22Rv1 (cell line): ENCODE data around the gene ZCCHC2.

ENCODE experiments used
- H3K27ac ChIP-seq: fragments of 450-650 bp; 2 replicates; pipeline ENCODE4 v1.5.1; 2017
- ZFX ChIP-seq: fragments of 450-650 bp; IDR thresholded peaks from 2 replicates; pipeline ENCODE4 v1.6.1; 2017; ENCODE audit warnings: antibody characterized with exemption, borderline replicate concordance
- TF ChIP-seq, protein P1 (sequence below): fragments of 450-650 bp; IDR thresholded peaks from 2 replicates; pipeline ENCODE4 v1.5.1; 2017; ENCODE audit warnings: mild to moderate bottlenecking

The ZCCHC2 gene

DNA sequence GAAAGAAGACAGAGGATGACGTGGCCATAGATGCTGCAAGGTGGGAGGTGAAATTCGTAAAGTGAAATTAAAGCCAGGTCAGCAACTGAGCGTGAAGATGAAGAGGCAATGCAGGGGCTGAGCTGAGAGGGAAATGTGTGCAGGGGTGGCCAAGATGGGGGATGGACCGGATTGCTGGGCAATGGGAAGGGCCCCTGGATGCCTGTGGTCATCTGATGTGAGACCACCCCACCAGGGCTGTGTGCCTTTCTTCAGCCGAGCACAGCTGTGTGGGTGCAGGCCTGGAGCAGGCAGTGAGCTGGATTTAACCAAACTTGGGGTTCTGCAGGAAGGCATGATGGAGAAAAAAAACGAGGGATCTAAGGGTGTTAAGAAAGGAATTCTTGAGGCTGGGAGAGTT, 80.4 kb downstream of the ZCCHC2 start:
- H3K27ac ChIP-seq = no peak overlapping the region
- TF ChIP-seq, protein P1, sequence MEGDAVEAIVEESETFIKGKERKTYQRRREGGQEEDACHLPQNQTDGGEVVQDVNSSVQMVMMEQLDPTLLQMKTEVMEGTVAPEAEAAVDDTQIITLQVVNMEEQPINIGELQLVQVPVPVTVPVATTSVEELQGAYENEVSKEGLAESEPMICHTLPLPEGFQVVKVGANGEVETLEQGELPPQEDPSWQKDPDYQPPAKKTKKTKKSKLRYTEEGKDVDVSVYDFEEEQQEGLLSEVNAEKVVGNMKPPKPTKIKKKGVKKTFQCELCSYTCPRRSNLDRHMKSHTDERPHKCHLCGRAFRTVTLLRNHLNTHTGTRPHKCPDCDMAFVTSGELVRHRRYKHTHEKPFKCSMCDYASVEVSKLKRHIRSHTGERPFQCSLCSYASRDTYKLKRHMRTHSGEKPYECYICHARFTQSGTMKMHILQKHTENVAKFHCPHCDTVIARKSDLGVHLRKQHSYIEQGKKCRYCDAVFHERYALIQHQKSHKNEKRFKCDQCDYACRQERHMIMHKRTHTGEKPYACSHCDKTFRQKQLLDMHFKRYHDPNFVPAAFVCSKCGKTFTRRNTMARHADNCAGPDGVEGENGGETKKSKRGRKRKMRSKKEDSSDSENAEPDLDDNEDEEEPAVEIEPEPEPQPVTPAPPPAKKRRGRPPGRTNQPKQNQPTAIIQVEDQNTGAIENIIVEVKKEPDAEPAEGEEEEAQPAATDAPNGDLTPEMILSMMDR = no peak
- no peak for TF ChIP-seq ZFX

- TF ChIP-seq, protein P1 = no peak
- no peak for TF ChIP-seq ZFX
- H3K27ac ChIP-seq = no peak overlapping the region
Observed at GRCh38 chr18:62603979-62604378, 81.2 kb downstream of the ZCCHC2 start.

- TF ChIP-seq, protein P1 = no peak
- no peak for TF ChIP-seq ZFX
- no peak overlapping the region for H3K27ac ChIP-seq
Observed at GRCh38 chr18:62605685-62606084, 82.9 kb downstream of the ZCCHC2 start.

DNA sequence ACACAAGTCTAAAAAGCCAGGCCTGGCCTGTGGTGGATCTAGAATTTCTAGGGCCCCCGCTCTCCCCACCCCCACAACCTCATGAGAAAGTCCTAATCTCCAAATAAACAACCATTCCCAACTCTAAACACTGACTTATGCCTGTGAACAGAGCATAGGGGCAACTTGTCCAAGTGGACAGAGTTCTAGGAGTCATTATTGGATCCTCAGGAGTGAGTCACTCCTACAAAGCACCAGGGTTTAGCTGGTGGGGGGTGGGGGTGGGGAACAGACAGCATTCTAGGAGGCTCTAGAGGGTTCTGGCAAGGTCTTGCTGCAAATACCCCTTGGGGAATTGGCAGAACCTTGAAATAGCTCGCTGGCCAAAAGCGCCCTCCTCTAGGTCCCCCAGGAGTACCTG, 83.3 kb downstream of the ZCCHC2 start:
- TF ChIP-seq, protein P1 = no peak
- TF ChIP-seq ZFX = no peak
- H3K27ac ChIP-seq = no peak overlapping the region

GRCh38 chr18:62607302-62607701, 84.5 kb downstream of the ZCCHC2 start:
- TF ChIP-seq, protein P1 = no peak
- TF ChIP-seq ZFX = no peak
- no peak overlapping the region for H3K27ac ChIP-seq

- TF ChIP-seq, protein P1 = no peak
- no peak for TF ChIP-seq ZFX
- no peak overlapping the region for H3K27ac ChIP-seq
Observed at GRCh38 chr18:62607708-62608428, 85.0 kb downstream of the ZCCHC2 start.

DNA sequence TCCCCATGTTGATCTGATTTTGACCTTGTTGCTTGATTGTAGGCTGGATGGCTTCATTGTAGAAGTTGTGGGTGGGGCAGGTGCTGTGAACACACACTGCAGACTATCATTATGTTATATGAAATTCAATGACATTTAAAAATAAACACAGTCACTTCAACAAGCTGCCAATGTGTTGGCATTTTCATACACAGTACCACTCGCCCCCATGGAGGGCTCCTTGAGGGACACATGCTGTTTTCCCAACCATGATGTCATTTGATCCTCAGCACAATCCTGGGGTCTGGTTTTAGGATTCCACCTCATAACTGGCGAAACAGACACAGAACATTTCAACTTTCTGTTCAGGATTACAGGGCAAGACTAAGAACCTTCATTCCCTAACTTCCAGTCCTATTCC, 86.9 kb downstream of the ZCCHC2 start:
- H3K27ac ChIP-seq = no peak overlapping the region
- TF ChIP-seq ZFX = no peak
- TF ChIP-seq, protein P1 = no peak
